Right cardiac atrium (tissue), 5 donors: ENCODE results near the gene KCNK2. TPM values are rescaled to one million over a fixed set of nuclear protein-coding genes. Genes with fewer than 3 reads are reported as not detected.

Experiments used
- ATAC-seq, 2 donors: fragments of 200-7000 bp; cut with Tn5 transposase; one replicate each; pipeline versions ENCODE4 v1.8.0 to v1.9.1; 2020; ENCODE audit warnings: moderate library complexity in 2 of 2, mild to moderate bottlenecking in 1 of 2
- DNase-seq, 3 donors: peaks; one replicate each; pipeline ENCODE4 v3.0.0-alpha.2; 2020
- H3K27ac ChIP-seq: one replicate; pipeline ENCODE4 v1.5.1; 2013; ENCODE audit warnings: mild to moderate bottlenecking, low read length, control low read depth, moderate library complexity
- H3K27me3 ChIP-seq: one replicate; pipeline ENCODE4 v1.6.1; 2013; ENCODE audit not compliant: control insufficient read depth, insufficient read depth
- H3K4me1 ChIP-seq: one replicate; pipeline ENCODE4 v1.6.1; 2013; ENCODE audit warnings: low read length; ENCODE audit not compliant: control insufficient read depth, insufficient read depth
- H3K4me3 ChIP-seq: one replicate; pipeline ENCODE4 v1.5.1; 2013; ENCODE audit warnings: low read length, control low read depth
- H3K9me3 ChIP-seq: one replicate; pipeline ENCODE4 v1.6.1; 2013; ENCODE audit warnings: low read length; ENCODE audit not compliant: control insufficient read depth
- WGBS: extraction: QIAGEN DNeasy Blood & Tissue Kit; methylation state at CpG from one replicate; pipeline ENCODE4 v1.1.7; 2013; 5-methylcytosine and 5-hydroxymethylcytosine counted together
- intact Hi-C, 4 donors: fragments of 100-400 bp; cut with DNase I; formaldehyde crosslinking; loops; one replicate each; pipeline versions ENCODE4 v1.11.0 to v1.14.0; 2022 to 2023
- polyA plus RNA-seq: library from polyadenylated mRNA; stranded (reverse); fragments of 200-250 nt; gene quantifications from one replicate; pipeline ENCODE4 v1.2.3, GENCODE V29; 2013
- total RNA-seq, 4 donors: library from RNA; stranded (reverse); fragmentation: NEBNext Ultra II Directional; extraction: Animal tissue kit (Norgen Biotek cat#: 25700); gene quantifications; one replicate each; pipeline ENCODE4 v1.2.1, GENCODE V29; 2021
- donor health status: healthy with polysubstance abuse.
- donor health status: DM: no; HTN: yes; CAD: no.
- donor health status: DM: no; HTN: no; CAD: no.
- donor health status: DM: no; HTN: yes; CAD: no; lungs with severe emphysema.
- donor health status: DM: yes; HTN: yes; CAD: no.

The KCNK2 gene
- total and polyA plus RNA-seq, 5 donors = 0.14 to 0.28 TPM; not detected in 3

- WGBS = 76% methylated on average over 3 of the region's 3 CpGs
- H3K27me3 ChIP-seq = no peaks in the 10 kb centered on the region
- intact Hi-C loops = no loop called here
Observed at GRCh38 chr1:215285013-215285800, 202.7 kb downstream of the KCNK2 start.

More at GRCh38 chr1:215285013-215285800, 202.7 kb downstream of the KCNK2 start:
- no peak for DNase-seq
- no peak overlapping the region for H3K27ac ChIP-seq
- H3K9me3 ChIP-seq = no peaks in the 10 kb centered on the region
- no peak overlapping the region for H3K4me3 ChIP-seq
- ATAC-seq = no peak
- no peaks in the 10 kb centered on the region for H3K4me1 ChIP-seq
